Measurements from ENCODE around the gene CAPN12.

Gene CAPN12

DNA sequence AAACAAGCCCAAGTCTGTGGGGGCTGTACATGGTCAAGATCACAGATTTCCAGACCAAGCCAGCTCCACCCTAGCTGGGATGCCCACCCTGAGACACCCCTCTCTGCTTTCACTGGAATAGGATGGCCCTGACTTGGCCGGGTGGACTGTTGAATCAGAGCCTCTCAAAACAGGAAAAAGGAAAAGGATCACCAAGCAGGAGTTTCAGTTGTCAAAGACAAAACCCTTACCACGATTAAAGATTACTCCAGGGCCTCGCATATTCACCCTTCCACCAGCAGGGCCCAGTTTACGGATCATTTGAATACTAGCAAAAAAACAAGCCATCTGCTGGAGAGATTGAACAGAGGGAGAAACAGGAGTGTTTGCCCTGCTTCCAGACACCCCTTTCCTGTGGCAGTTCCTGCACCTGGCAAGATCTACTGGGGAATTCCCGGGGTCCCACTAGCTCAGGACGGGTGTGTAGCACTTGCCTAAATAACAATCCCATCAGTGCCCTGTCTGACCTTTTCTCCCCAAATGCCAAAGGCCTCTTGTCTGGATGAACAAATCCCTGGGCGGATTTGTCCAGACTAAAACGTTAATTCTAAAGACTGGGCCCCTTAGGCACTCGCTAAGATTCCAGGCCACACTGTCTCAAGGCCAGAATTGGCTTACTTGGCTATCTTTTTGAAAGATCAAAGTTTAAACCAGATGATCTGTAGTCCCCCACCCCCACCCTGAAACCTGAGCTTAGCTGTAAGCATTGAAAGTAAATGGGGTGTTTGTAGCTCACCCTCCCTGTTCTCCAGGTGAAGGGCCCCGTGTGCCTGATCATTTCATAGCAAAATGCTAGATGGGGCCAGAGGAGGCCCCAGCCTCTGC lies 58.4 kb downstream of the CAPN12 start:
- TF ChIP-seq CEBPB (IDR thresholded peaks at IDR 0.05) (no peak), ZBTB7A (IDR thresholded peaks at IDR 0.05; ENCODE audit: low read depth) (no peak), EGR1 (IDR thresholded peaks at IDR 0.05) (no peak), NFIC (IDR thresholded peaks at IDR 0.05) (peak; percentile 39; the same call in 1 of the 2 replicates)

GRCh38 chr19:38684862-38685665 lies 59.2 kb downstream of the CAPN12 start:
- TF ChIP-seq TEAD4 (IDR thresholded peaks at IDR 0.05) (no peak), NFIC (IDR thresholded peaks at IDR 0.05) (no peak), USF1 (IDR thresholded peaks at IDR 0.05) (no peak), RAD21 (IDR thresholded peaks at IDR 0.05; ENCODE audit: low read depth) (no peak), EP300 (IDR thresholded peaks at IDR 0.05; ENCODE audit: borderline replicate concordance) (no peak)

GRCh38 chr19:38684078-38684861 lies 60.0 kb downstream of the CAPN12 start:
- TF ChIP-seq TEAD4 (IDR thresholded peaks at IDR 0.05), result no peak; the same call in 1 of the 2 replicates
- 0 out of 2 replicates have a peak, but pooled peaks have one; percentile 18 for TF ChIP-seq YY1 (IDR thresholded peaks at IDR 0.05; ENCODE audit: low read depth)
- no peak; the same call in 1 of the 2 replicates for TF ChIP-seq TCF12 (IDR thresholded peaks at IDR 0.05; ENCODE audit: low read depth)
- no peak for TF ChIP-seq FOXM1 (IDR thresholded peaks at IDR 0.05; ENCODE audit: borderline replicate concordance, low read depth)
- TF ChIP-seq NFIC (IDR thresholded peaks at IDR 0.05), result peak; percentile 60
- TF ChIP-seq TAF1 (IDR thresholded peaks at IDR 0.05; ENCODE audit: low read depth), result no peak
- TF ChIP-seq, protein P1, sequence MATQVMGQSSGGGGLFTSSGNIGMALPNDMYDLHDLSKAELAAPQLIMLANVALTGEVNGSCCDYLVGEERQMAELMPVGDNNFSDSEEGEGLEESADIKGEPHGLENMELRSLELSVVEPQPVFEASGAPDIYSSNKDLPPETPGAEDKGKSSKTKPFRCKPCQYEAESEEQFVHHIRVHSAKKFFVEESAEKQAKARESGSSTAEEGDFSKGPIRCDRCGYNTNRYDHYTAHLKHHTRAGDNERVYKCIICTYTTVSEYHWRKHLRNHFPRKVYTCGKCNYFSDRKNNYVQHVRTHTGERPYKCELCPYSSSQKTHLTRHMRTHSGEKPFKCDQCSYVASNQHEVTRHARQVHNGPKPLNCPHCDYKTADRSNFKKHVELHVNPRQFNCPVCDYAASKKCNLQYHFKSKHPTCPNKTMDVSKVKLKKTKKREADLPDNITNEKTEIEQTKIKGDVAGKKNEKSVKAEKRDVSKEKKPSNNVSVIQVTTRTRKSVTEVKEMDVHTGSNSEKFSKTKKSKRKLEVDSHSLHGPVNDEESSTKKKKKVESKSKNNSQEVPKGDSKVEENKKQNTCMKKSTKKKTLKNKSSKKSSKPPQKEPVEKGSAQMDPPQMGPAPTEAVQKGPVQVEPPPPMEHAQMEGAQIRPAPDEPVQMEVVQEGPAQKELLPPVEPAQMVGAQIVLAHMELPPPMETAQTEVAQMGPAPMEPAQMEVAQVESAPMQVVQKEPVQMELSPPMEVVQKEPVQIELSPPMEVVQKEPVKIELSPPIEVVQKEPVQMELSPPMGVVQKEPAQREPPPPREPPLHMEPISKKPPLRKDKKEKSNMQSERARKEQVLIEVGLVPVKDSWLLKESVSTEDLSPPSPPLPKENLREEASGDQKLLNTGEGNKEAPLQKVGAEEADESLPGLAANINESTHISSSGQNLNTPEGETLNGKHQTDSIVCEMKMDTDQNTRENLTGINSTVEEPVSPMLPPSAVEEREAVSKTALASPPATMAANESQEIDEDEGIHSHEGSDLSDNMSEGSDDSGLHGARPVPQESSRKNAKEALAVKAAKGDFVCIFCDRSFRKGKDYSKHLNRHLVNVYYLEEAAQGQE (IDR thresholded peaks at IDR 0.05; ENCODE audit: low read depth), result no peak
- peak; percentile 37; the same call in 1 of the 2 replicates for TF ChIP-seq CEBPB (IDR thresholded peaks at IDR 0.05)
- peak; percentile 18; the same call in 1 of the 2 replicates for TF ChIP-seq ZBTB7A (IDR thresholded peaks at IDR 0.05; ENCODE audit: low read depth)
- no peak for TF ChIP-seq EGR1 (IDR thresholded peaks at IDR 0.05)
- TF ChIP-seq CREB1 (IDR thresholded peaks at IDR 0.05; ENCODE audit: low read depth), result peak; percentile 62; the same call in 1 of the 2 replicates
- peak; percentile 68; the same call in 1 of the 2 replicates for TF ChIP-seq EP300 (IDR thresholded peaks at IDR 0.05; ENCODE audit: borderline replicate concordance)
- TF ChIP-seq, protein P2, sequence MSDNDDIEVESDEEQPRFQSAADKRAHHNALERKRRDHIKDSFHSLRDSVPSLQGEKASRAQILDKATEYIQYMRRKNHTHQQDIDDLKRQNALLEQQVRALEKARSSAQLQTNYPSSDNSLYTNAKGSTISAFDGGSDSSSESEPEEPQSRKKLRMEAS (IDR thresholded peaks at IDR 0.05), result no peak; the same call in 1 of the 2 replicates
- TF ChIP-seq RAD21 (IDR thresholded peaks at IDR 0.05; ENCODE audit: low read depth), result peak; percentile 24; the same call in 1 of the 2 replicates
- TF ChIP-seq USF1 (IDR thresholded peaks at IDR 0.05), result 0 out of 2 replicates have a peak, but pooled peaks have one; percentile 15

DNA sequence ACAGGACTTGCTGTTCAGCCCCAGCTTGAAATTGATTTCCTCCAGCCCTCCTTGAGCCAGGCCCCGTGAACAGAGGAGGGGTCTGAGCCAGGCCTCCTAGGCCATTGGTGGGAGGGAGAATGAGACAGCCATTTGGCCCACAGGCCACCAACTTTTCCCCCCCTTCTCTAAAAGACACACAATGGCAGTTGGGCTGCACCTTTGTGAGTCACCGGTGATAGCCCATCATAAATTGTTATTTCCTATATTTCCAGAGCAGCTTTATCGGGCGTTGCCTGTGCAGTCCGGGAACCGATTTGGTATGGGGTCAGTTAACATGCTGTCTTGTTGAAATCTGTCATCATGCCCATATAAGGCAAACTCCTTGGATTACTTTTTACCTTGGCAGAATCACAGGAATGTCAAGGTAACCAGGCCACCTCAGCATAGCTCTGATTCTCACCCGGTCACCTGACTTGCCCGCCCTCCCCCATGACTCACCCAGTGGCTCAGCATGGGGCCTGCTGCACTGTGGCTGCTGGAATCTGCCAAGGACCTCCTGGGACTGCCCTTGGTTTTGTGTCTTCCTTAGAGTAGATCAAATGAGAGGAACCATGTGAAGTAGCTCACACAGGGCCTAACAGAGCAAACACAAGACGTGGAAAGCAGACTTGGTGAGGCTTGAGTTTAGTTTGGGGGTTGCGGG lies 60.7 kb downstream of the CAPN12 start:
- TF ChIP-seq USF1 (IDR thresholded peaks at IDR 0.05), result peak; percentile 95
- peak; percentile 95 for TF ChIP-seq FOXM1 (IDR thresholded peaks at IDR 0.05; ENCODE audit: borderline replicate concordance, low read depth)
- TF ChIP-seq, protein P2 (IDR thresholded peaks at IDR 0.05), result peak; percentile 71; the same call in 1 of the 2 replicates
- TF ChIP-seq CREB1 (IDR thresholded peaks at IDR 0.05; ENCODE audit: low read depth), result peak; percentile 56; the same call in 1 of the 2 replicates
- TF ChIP-seq YY1 (IDR thresholded peaks at IDR 0.05; ENCODE audit: low read depth), result peak; percentile 7
- 0 out of 2 replicates have a peak, but pooled peaks have one; percentile 44 for TF ChIP-seq TAF1 (IDR thresholded peaks at IDR 0.05; ENCODE audit: low read depth)
- TF ChIP-seq EP300 (IDR thresholded peaks at IDR 0.05; ENCODE audit: borderline replicate concordance), result peak; percentile 97
- TF ChIP-seq, protein P1 (IDR thresholded peaks at IDR 0.05; ENCODE audit: low read depth), result no peak
- peak; percentile 89 for TF ChIP-seq NFIC (IDR thresholded peaks at IDR 0.05)
- TF ChIP-seq TEAD4 (IDR thresholded peaks at IDR 0.05), result peak; percentile 97
- TF ChIP-seq EGR1 (IDR thresholded peaks at IDR 0.05), result no peak
- TF ChIP-seq ZBTB7A (IDR thresholded peaks at IDR 0.05; ENCODE audit: low read depth), result peak; percentile 33; the same call in 1 of the 2 replicates
- TF ChIP-seq TCF12 (IDR thresholded peaks at IDR 0.05; ENCODE audit: low read depth), result peak; percentile 97
- peak; percentile 30; the same call in 1 of the 2 replicates for TF ChIP-seq CEBPB (IDR thresholded peaks at IDR 0.05)
- peak; percentile 9; the same call in 1 of the 2 replicates for TF ChIP-seq RAD21 (IDR thresholded peaks at IDR 0.05; ENCODE audit: low read depth)

Measured in Ishikawa (cell line).